Measurements from ENCODE around the gene ATXN1L. TPM values are rescaled to one million over a fixed set of nuclear protein-coding genes. Genes with fewer than 3 reads are reported as not detected.

The ATXN1L gene
- total RNA-seq, 1 experiment from 2014 or later: 25.3 TPM

Other genes starting within 250 kb of the ATXN1L start
- gene MARVELD3, start 219.8 kb upstream of the ATXN1L start, total RNA-seq (2021): 28.5 and 28.6 TPM in 2 replicates
- gene PHLPP2, start 121.3 kb upstream of the ATXN1L start, total RNA-seq (2021): 5.1 and 5.5 TPM in 2 replicates
- 60.1 and 72.5 TPM in 2 replicates for gene AP1G1, start 37.1 kb upstream of the ATXN1L start, total RNA-seq (2021)
- 5.9 TPM in 2 replicates for gene ZNF821, start 38.2 kb downstream of the ATXN1L start, total RNA-seq (2021)
- gene IST1, start 49.6 kb downstream of the ATXN1L start, total RNA-seq (2021): 177 and 204 TPM in 2 replicates
- not detected in 2 replicates for gene PKD1L3, start 154.4 kb downstream of the ATXN1L start, total RNA-seq (2021)
- gene DHODH, start 162.8 kb downstream of the ATXN1L start, total RNA-seq (2021): 10.6 and 12.1 TPM in 2 replicates
- gene HP, start 208.5 kb downstream of the ATXN1L start, total RNA-seq (2021): not detected in 2 replicates
- gene HPR, start 217.2 kb downstream of the ATXN1L start, total RNA-seq (2021): not detected in 2 replicates
- gene TXNL4B, start 247.6 kb downstream of the ATXN1L start, total RNA-seq (2021): 11.9 and 12.2 TPM in 2 replicates
- 58.9 and 71.1 TPM in 2 replicates for gene DHX38, start 247.9 kb downstream of the ATXN1L start, total RNA-seq (2021)